Lung (tissue), 12 donors: ENCODE measurements around the gene MBNL1. TPM values are rescaled to one million over a fixed set of nuclear protein-coding genes. Genes with fewer than 3 reads are reported as not detected.

Experiments
- ATAC-seq: fragments of 200-7000 bp; cut with Tn5 transposase; one replicate; pipeline ENCODE4 v1.9.1; 2020; ENCODE audit warnings: moderate number of reproducible peaks; ENCODE audit not compliant: insufficient read depth, low FRiP score
- DNase-seq, 3 donors: peaks; one replicate each; pipeline ENCODE4 v3.0.0-alpha.2; 2013 to 2017
- H3K27ac ChIP-seq, 2 donors: one replicate each; pipeline ENCODE4 v1.5.1; 2013; ENCODE audit warnings: mild to moderate bottlenecking in 2 of 2, moderate library complexity in 2 of 2, control low read depth in 1 of 2, inconsistent platforms in 1 of 2, low read depth in 1 of 2, low read length in 1 of 2
- H3K27me3 ChIP-seq, 3 donors: one replicate each; pipeline ENCODE4 v1.5.1; 2013; ENCODE audit warnings: low read length in 2 of 3; ENCODE audit not compliant: control insufficient read depth in 3 of 3, insufficient read depth in 3 of 3
- H3K36me3 ChIP-seq, 4 donors: one replicate each; pipeline ENCODE4 v1.5.1; 2013; ENCODE audit warnings: low read length in 4 of 4, mild to moderate bottlenecking in 1 of 4, moderate library complexity in 1 of 4; ENCODE audit not compliant: control insufficient read depth in 4 of 4, insufficient read depth in 4 of 4
- H3K4me1 ChIP-seq, 5 donors: one replicate each; pipeline ENCODE4 v1.5.1; 2013; ENCODE audit warnings: low read length in 5 of 5, mild to moderate bottlenecking in 2 of 5, moderate library complexity in 1 of 5; ENCODE audit not compliant: control insufficient read depth in 5 of 5, insufficient read depth in 5 of 5
- H3K4me3 ChIP-seq: one replicate; pipeline ENCODE4 v1.5.1; 2013; ENCODE audit warnings: mild to moderate bottlenecking, control low read depth, moderate library complexity
- H3K9ac ChIP-seq, 2 donors: one replicate each; pipeline ENCODE4 v1.5.1; 2013; ENCODE audit warnings: low read length in 2 of 2, control low read depth in 1 of 2; ENCODE audit not compliant: insufficient read depth in 1 of 2
- H3K9me3 ChIP-seq, 4 donors: one replicate each; pipeline ENCODE4 v1.5.1; 2013; ENCODE audit warnings: low read length in 3 of 4, mild to moderate bottlenecking in 1 of 4, moderate library complexity in 1 of 4; ENCODE audit not compliant: control insufficient read depth in 4 of 4, insufficient read depth in 3 of 4
- WGBS, 2 donors: extraction: QIAGEN DNeasy Blood & Tissue Kit; methylation state at CpG; one replicate each; pipeline ENCODE4 v1.1.7; 2013; 5-methylcytosine and 5-hydroxymethylcytosine counted together
- polyA plus RNA-seq, 2 donors: library from polyadenylated mRNA; stranded (reverse); fragments of 200-250 nt; gene quantifications; one replicate each; pipeline ENCODE4 v1.2.1, GENCODE V29; 2013
- total RNA-seq, 2 donors: library from RNA; depleted of rRNA in 1 of 2; stranded (reverse); fragments of >200 nt in 1 of 2; gene quantifications; one replicate each; pipeline ENCODE4 v1.2.1, GENCODE V29; 2014 to 2021
- TF ChIP-seq, protein P1 (sequence below): IDR thresholded peaks from 2 replicates; pipeline ENCODE4 v1.5.1; 2012; ENCODE audit warnings: mild to moderate bottlenecking; ENCODE audit errors: control extremely low read depth, extremely low read depth
- donor health status: control.
- donor health status: control.
- donor health status: Bipolar disorder and iron deficiency.
- donor health status: healthy.
- donor health status: DM: yes; HTN: yes; CAD: no.

MBNL1 gene
- total and polyA plus RNA-seq, 4 donors, result 55.3 to 266 (median 165) TPM

DNA sequence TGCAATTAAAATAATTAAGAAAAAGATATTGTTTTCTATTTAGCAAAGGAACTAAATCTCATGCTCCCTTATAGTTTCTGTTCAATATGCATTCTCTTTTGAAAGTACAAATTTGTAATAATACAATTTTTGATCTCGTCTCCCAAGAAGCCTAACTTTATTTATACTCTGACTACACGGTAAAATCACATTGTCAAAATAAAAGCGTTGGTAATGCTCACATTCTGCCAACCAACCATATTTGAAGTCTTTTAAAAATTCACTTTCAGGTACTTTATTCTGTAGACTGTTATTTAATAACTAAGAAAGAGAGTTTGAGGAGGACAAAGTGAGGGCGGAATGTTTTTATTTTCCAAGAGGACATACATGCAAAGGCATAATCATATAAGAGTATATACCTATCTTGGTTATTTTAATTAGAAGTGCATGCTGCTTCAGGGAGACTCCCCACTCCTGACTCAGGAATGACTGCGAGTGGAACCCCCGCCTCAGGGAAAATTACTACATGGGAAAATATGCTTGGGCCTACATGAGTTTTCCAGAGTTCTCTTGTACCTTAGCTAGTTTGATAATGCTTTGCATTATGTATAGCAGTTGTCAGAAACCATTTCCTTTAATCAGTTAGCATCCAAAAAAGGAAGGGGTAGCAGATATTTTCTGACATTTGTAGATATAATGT is 19.3 kb downstream of the MBNL1 start:
- no peak overlapping the region for H3K27ac ChIP-seq
- peak overlapping the region in 1 of 2 donors; percentile 42 for H3K9ac ChIP-seq

DNA sequence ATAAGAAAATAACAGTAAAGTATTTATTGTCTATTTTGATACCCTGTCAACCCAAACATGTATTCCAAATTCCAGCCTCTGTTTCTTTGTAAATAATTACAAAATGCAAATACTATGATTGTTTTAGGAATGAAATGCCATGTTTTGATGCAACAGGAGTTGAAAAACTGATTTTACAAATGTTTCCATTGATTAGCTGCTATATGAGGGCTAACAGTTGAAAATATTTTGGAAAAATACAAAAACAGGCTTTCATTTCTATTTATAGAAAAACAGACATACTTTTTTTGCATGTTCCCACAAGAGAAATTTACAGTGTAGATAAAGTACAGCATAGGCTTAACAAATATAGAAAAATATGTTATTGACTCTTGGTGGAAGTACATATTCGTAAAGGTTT is 20.0 kb downstream of the MBNL1 start:
- Histone ChIP-seq H3K4me1 (peaks cover under 1 to 28% (median 13%) of the 10 kb centered on the region in 5 donors), H3K27me3 (no peaks in the 10 kb centered on the region), H3K4me3 (no peak overlapping the region), H3K36me3 (no peaks in the 10 kb centered on the region), H3K9me3 (no peaks in the 10 kb centered on the region), H3K27ac (no peak overlapping the region), H3K9ac (peak overlapping the region in 1 of 2 donors; percentile 42)
- 77 to 89% methylated on average over 1 of the region's 1 CpG for WGBS, 2 donors
- TF ChIP-seq, protein P1, sequence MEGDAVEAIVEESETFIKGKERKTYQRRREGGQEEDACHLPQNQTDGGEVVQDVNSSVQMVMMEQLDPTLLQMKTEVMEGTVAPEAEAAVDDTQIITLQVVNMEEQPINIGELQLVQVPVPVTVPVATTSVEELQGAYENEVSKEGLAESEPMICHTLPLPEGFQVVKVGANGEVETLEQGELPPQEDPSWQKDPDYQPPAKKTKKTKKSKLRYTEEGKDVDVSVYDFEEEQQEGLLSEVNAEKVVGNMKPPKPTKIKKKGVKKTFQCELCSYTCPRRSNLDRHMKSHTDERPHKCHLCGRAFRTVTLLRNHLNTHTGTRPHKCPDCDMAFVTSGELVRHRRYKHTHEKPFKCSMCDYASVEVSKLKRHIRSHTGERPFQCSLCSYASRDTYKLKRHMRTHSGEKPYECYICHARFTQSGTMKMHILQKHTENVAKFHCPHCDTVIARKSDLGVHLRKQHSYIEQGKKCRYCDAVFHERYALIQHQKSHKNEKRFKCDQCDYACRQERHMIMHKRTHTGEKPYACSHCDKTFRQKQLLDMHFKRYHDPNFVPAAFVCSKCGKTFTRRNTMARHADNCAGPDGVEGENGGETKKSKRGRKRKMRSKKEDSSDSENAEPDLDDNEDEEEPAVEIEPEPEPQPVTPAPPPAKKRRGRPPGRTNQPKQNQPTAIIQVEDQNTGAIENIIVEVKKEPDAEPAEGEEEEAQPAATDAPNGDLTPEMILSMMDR, result no peak
- peak in 2 of 3 donors; percentile 69 to 73 for DNase-seq
- ATAC-seq, result no peak

More for the DNA sequence above, 19.3 kb downstream of the MBNL1 start:
- no peaks in the 10 kb centered on the region for H3K9me3 ChIP-seq
- H3K4me3 ChIP-seq, result no peak overlapping the region
- DNase-seq, result no peak
- TF ChIP-seq, protein P1, result no peak
- no peak for ATAC-seq
- H3K4me1 ChIP-seq, result peaks cover 3 to 31% (median 14%) of the 10 kb centered on the region in 5 donors
- whole genome bisulfite sequencing, 2 donors, result 50 to 56% methylated on average over 6 of the region's 6 CpGs
- H3K36me3 ChIP-seq, result no peaks in the 10 kb centered on the region
- H3K27me3 ChIP-seq, result no peaks in the 10 kb centered on the region

DNA sequence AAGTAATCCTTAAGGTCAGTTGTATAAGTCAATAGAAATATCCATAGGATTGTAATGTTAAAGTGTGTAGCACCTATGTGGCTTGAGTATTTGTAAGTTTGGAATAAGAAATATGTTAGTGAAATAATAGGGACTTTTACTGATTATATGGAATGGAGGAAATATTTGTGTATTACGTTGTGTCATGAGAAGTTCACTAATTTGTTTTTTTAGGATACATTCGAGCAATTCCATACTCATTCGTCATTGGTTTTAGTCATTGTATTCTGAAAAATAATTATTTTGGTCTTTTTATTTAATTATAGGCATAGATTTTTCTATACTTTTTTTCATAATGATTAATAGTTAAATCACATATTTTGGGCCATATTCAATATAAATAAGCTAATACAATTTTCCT is 21.0 kb downstream of the MBNL1 start:
- H3K36me3 ChIP-seq, result no peaks in the 10 kb centered on the region
- peaks cover 0 to 27% (median 13%) of the 10 kb centered on the region in 5 donors for H3K4me1 ChIP-seq
- ATAC-seq (no peak), DNase-seq (no peak)
- H3K27me3 ChIP-seq, result no peaks in the 10 kb centered on the region
- H3K9ac ChIP-seq, result no peak overlapping the region
- H3K27ac ChIP-seq, result no peak overlapping the region
- 87 to 88% methylated on average over 3 of the region's 3 CpGs for WGBS, 2 donors
- H3K9me3 ChIP-seq, result no peaks in the 10 kb centered on the region
- TF ChIP-seq, protein P1, result no peak
- H3K4me3 ChIP-seq, result no peak overlapping the region
